IPS-NIHi7 (cell line): Measurements from ENCODE around the gene NDUFA12.

Experiments used
- DNase-seq: peaks from one replicate; pipeline ENCODE4 v3.0.0; 2012; ENCODE audit warnings: mixed read lengths; ENCODE audit errors: extremely low spot score

Gene NDUFA12

DNA sequence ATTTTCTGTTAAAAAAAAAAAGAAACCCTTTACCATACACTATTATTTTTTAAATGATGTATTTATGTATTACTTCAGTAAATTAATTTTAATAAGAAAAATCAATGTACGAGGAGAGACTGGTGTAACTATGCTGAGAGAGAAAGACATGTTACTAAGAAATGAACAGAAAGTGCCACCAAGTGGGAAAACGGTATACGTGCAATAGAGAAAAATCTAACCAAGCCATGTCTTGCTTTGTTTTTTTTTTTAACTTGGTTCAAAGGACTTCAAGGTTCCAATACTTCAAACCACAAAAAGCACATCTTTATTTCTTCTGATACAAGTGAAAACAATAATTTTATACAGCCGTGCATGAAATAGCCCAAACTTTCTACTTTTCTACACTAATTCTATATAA lies 22.9 kb downstream of the NDUFA12 start:
- DNase-seq = no peak

DNA sequence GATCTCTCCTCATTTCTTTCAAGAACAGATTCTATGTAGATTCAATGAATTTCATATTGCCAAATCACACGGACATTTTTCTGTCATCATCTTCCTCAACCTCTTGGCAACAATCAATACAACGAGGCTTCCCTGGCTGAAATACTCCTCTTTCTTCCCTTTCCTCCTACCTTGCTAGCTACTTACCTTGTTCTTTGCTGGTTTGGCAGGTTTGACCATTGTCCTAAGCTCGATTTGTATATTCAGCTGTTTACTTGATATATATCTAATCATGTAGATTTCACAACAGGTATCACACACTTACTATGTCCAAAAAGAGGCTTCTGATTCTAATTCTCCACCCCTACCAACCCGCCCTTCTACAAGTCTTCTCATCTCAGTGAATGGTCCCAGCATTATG lies 23.6 kb downstream of the NDUFA12 start:
- no peak for DNase-seq

DNA sequence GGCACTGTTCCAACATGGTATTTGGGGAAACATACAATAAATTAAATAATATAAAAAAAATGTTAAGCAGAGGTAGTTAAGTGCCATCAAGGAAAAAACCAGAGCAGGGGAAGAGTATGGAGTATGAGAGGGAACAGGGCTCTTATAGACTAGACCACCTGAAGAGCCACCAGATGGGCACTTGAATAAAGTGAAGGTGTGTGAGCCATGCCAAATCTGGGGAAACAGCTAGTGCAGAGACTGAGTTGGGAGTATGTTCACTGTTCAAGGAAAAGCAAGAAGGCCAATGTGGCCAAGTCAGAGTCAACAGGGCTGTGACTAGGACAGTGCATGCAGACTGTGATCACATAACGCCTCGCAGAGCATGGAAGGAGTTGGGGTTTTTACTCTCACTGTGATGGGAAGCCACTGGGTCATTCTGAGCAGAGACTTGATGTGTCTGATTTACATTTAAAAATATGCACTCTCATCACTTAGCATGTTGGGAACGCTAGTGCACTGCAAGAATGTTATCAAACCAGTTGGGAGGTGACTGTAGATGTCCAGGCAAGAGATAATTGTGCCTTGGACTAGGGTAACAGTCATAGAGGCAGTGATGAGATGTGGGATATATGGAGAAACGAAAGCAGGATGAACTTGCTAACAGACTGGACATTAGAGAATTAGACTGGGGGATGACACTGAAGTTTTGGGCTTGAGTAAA lies 25.6 kb downstream of the NDUFA12 start:
- no peak for DNase-seq

DNA sequence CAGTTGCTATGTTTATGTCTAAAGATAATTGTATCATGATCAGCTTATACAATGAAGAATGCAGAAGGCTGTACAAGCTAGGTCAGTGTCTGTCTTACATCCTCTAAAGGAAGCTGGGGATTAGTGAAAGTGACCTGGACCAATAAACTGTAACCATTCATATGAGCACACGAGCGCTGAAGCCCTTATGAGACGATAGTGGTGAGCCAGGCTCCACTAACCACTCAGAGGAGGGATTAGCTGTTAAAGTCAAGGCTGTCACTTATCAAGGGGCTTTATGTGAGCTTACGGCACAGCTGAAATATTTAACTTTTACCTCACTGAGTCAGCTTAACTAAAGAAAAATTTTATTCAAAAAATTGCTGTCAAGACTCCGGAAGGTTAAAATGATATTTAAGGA lies 30.3 kb downstream of the NDUFA12 start:
- no peak for DNase-seq

DNA sequence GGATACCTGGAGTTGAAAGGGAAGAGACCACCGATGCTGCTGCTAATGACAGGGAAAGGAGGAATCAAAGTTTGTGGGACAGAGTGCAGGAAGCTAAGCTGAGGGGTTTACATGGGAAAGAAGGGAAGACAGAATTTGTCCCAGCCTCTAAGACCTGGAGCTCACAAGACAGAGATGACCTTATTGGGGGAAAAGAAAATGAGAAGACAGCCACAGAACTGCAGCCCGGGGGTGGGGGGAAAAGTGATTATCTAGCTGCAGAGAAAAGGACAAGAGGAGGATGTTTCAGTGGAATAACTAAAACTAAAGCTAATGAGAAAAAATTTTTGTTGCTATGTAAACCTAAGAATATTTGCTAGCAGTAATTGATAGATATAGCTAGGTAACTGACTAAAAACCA lies 30.7 kb downstream of the NDUFA12 start:
- DNase-seq = no peak

DNA sequence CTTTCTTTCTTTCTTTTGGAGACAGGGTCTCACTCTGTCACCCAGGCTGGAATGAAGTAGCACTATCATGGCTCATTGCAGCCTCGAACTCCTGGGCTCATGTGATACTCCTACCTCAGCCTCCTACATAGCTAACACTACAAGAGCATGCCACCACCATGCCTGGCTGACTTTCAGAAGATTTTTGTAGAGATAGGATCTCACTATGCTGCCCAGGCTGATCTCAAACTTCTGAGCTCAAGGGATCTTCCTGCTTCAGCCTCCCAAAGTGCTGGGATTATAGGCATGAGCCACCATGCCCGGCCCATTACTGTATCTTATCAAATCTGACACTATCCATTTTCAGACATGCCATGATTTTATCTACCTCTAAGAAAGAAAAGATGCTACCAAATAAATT lies 31.6 kb downstream of the NDUFA12 start:
- no peak for DNase-seq

DNA sequence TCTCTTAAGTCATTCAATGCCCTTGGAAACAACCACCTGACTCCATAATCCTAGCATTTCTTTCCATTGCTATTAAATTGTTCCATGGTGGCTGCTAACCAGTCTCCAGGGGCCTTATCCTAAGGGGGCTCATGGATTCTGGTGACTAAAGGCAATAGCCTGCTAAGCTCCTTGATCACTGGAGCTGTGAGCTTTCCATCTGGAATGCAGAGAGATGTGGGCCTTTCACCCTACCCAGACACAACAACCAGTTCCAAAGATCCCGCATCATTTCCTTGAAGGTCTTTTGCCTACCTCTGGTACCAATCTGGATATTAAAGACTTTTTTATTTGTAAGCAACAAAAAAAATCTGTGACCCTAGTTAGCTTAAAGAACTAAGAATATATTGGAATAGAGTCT lies 32.9 kb downstream of the NDUFA12 start:
- no peak for DNase-seq

DNA sequence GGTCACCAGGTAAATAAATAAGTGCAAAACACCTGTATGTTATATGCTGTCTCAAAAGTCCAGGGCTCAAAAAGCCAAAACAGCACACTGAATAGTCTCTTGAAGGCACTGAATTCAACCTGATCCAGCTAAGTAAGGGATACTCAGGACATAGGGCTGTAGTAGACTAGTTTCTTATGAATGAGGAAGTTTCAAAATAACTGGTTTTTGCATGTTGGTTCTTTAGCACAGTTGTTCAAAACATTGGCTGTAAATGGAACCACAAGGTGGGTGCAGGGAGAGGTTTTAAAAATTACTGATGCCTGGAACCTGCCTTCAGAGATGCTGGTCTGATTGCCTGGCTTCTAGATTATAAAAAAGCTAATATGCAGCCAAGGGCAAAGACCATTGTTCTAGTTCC lies 34.1 kb downstream of the NDUFA12 start:
- no peak for DNase-seq

DNA sequence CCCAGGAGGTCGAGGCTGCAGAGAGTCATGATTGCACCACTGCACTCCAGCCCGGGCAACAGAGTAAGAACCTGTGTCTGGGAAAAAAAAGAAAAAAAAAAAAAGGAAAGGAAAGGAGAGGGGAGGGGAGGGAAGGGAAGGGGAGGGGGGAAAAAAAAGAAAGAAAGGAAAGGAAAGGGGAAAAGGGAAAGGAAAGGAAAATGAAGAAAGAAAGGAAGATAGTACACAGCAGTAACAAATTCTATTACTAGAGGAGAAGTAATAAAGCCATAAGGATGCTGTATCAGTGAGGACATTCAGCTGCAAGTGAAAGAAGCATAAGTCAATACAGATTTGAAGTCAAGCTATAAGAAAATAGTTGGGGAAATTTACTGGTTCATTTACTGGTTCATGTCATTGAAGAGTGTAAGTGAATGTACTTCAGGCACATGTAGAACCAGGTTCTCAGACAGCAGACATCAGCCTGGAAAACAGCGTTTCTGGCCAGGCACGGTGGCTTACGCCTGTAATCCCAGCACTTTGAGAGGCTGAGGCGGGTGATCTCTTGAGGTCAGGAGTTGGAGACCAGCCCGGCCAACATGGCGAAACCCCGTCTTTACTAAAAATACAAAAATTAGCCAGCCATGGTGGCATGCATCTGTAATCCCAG lies 37.4 kb downstream of the NDUFA12 start:
- DNase-seq = no peak

DNA sequence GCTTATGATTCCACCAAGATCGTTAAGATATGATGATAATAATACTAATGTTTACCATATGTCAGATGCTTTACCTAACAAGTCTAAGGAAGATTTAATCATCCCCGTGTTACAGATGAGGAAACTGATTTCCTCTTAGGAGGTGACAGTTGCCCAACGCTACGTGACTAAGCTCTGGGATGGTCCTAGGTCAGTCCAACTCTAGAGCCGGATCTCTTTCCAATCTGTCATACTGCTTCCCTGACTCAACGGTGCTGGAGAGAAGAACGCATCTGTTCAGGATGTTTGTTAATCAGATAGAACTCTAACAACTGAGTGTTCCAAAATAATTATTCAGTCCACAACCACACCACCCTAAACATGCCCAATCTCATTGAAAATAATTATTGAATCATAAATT lies 39.8 kb downstream of the NDUFA12 start:
- DNase-seq = no peak

DNA sequence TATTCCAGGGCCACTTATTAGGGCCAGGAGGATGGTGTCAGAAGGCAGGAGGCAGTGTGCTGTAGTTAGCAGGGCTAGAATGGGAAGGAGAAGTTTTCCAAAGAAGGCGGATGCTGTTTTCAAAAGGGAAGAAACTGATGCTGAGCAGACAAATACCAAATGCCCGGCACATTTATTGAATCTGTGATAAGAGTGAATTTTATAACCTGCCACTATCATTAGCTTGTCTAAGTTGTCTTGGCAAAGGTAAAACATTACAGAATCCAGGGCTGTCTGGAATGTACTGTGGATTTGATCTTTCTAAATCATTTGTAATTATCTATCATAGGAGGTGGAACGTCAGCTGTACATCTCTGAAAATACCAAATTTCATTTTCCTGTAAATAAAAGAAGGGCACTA lies 40.8 kb downstream of the NDUFA12 start:
- DNase-seq = no peak

DNA sequence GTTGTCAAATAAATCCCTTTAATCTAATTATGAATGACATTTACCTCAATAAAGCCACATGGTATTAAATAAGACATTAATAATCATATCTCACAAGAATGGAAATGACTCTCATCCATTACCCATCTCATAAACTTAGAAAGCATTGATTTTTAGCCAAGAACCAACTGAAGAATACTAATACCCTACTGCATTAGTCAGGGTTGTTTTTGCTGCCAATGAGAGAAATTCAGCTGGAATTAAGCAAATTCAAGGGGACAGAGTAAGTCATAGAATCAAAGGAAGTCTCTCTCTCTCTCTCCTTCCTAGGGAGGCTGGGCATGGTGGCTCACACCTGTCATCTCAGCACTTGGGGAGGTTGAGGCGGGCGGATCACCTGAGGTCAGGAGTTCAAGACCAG lies 41.6 kb downstream of the NDUFA12 start:
- DNase-seq = no peak

DNA sequence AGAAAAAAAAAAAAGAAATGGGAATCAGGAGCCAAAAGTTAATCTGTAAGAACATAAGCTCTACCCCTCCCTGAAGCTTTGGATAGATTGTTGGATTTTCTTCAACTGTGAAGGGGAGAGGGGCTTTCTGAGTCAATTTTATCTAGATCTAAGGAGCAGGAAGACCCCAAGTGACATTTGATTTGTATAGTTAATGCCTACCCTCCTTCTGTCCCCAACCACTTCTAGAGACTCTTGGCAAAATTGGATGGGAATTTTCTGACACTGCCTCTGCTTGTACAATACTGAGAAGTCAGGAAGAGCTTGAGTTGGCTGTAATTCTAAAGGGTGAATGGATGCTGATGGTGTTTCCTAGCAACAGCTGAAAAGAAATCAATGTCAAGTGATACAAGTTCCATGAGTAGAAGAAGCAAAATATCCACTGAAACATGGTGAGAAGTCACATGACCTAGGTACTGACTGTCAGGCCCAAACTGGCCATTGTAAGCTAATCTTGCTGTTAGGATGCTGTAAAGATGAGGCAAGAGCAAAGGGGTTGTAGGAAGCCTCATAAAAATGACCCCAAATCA lies 42.2 kb downstream of the NDUFA12 start:
- no peak for DNase-seq

DNA sequence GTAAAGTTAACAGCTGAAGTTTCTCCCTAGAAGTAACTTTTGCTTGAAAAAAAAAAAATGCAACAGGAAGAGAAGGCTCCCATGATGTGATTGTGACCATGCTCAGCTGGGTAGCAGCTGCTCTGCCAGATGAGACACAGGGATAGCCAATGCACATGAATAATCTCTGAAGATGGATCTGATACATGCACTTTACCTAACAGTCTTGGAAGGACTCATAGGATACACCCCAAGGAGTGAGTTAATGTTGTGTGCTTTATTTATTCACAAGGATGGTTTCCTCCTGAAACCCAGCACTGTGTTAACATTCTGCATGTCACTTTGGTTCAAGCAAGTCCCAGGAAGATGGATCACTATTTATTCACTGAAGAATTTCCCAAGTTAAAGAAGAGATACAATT lies 46.5 kb downstream of the NDUFA12 start:
- DNase-seq = no peak

DNA sequence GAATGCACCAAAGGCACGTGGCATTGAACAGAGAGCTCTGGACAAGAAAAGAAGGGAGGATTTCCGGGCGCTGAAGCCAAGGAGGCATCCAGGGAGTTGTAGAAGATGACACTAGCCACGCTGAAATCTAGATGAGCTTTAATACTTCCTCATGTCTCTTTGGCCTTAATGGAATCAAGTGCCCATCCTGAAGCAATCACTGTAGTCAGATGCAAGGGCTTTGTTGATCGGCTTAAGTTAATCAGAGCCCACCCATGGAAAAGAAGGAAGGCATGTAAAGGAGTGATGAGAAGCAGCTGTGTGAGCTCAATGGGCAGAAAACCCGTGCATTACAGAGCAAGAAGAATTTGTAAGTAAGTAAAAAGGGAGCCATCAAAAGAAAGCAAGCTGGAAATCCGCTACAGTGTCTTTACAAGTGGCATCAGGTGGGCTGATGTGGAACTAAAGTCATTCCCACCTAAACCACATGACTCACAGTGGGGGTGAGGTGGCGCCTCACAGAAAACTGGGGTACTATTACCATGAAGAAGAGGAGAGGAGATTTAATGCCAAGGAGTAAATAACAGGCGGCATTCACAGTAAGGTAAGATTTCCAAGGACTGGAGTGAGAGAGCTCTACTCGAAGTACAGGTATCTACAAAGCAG lies 48.4 kb downstream of the NDUFA12 start:
- no peak for DNase-seq

DNA sequence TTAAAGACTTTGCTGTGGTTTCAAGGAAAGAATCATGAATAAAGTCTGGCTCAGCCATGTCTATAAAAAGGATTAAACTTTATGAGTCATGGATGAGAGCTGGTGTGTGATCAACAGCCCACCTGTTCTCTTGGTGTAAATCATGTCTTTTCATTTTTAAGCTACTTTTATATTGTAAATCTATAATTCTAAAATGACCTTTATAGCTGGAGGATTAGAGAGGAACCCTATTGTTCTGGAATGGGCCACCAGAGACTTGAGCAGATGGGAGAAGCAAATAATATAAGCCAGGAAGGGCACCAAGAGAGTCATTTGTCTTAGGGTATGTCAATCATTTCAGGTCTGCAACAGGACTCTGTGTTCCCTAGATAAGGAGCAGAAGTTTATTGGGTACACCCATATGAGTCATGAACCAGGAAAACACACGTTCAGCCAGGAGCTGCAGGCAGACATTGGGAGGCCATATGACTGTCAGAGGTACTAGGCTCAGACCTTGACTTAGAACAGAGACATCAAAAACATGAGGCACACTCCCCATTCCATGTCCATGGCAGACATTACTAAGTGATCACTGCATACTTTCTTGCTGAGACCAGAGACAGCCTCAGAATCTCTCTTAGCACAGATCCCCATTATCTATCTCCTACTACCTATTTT lies 49.3 kb downstream of the NDUFA12 start:
- no peak for DNase-seq

DNA sequence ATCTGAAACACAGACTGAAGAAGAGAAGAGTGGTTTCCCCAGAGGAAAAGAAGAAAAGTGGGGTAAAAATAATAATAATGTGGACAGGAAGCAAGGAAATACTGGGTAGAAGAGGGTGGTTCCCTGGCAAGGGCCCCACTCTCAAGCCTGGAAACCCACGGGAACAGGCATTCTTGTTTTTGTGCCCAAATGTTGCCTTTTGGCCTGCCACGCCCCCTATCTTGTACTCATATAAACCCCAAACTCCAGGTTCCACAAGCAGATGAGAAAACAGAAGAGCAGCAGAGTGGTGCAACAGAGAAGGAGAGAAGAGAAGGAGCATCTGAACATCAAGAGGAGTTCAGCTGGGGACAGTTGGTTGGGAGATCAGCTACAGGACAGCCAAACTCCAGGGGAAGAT lies 51.2 kb downstream of the NDUFA12 start:
- DNase-seq = no peak

DNA sequence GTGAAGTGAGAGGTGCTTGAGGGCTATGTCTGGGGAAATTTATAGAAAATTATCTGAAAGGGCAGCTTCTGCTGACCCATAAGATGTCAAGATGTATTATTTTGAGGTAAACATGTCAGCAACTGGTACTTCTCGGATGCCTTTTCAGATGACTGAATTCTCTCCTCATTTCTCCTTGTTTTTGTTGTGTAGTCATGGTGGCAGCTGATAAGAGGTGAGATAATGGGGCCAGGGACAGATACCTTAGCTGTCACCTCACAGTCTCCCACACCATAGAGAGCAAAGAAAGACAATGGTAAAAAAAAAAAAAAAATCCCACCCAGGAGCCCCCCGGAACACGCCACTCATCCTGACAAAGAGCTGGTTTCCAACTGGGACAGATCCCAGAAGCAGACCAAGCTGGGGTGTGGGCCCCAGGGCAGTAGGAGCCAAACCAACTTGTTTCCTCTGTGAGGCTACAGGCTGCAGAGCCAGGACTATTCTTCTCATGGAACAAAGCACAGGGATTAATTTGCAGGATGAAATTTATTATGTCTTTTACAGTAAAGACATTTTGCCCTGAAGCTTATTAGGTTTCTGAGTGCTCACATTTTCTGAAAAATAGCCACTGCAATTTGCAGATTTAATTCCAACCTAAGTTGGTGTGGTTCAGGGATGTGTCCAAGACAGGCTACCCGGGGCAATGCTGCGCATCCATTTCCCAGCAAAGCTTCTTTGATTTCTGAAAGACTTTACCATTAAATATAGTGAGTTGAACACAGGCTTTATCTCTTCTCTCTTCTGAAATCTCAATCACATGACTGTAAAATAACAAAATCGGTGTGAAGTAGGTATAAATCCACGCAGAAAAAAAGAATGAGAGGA lies 52.2 kb downstream of the NDUFA12 start:
- DNase-seq = no peak

DNA sequence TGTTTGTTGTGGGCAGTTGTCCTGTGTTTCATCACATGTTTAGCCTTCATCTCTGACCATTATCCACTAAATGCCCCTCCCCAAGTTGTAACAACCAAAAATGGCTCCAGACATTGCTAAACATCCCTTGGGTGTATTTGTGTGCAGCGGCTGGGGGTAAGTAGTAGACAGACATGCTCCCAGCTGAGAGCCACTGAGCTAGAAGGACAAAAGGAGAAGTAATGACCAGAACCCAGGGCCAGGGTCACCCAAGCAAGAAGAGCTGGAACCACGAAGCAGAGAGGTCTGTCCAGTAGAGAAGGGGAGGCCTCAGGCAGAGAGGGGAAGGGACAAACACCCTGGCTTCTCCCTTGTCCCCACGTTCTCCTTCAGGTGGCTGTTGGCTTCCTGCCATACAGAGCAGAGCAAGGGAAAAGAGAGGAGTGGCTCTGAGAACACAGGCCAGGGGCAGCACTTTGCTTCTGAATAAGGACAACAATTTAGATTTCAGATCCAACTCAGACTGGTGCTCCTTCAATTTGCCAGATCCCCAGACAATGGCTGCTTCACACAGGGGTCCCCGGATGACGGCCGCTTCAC lies 55.2 kb downstream of the NDUFA12 start:
- no peak for DNase-seq

DNA sequence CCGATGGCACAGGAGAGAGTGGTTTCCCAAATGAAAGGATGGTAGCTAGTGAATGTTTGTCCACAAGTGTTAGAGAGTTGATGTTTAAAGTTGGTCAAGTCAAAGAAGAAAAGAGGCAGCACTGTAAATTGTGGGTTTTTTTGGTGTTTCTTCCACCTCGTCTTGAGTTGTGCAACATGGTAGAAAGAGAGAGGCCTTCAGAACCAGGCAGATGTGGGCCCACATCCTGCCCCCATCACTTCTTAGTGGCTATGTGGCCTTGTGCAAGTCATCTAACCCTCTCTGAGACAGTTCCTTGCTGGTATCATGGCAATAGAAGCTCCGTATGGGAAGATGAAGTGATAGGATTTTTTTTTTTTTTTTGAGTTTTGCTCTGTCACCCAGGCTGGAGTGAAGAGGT lies 60.8 kb downstream of the NDUFA12 start:
- no peak for DNase-seq

DNA sequence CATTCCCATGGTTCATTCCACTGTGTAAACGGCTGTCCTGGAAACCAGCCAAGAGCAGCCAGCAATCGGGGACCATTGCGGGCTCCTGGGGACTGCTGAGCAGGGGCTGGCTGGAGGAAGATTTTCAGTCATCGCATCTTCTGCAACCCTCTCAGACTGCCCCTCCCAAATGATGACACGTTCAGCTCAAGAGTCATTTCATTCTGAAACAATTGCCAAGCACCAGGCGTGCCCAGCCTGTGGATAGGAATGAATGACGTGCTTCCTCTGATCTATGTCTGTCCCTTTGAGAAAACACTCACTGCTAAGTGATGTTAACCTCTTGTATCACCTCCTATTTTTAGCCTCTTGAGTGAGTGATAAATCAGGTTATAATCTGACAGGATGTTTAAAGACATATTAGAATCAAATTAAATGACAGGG lies 62.0 kb downstream of the NDUFA12 start:
- no peak for DNase-seq
